Erythroblast (primary cell): ENCODE results near the gene MAB21L2.

Experiments used
- DNase-seq, 2 experiments: peaks; one replicate each; lab custom pipeline; 2025; lab: John Stamatoyannopoulos, UW
- GATA1 ChIP-seq: IDR thresholded peaks from 2 replicates; pipeline ENCODE4 v1.6.1; 2011; ENCODE audit warnings: low read depth, mild to moderate bottlenecking, control low read depth, low read length, moderate library complexity
- POLR2A ChIP-seq: IDR thresholded peaks from 2 replicates; pipeline ENCODE4 v1.6.1; 2011; ENCODE audit warnings: mild to moderate bottlenecking, low read length

MAB21L2 gene

DNA sequence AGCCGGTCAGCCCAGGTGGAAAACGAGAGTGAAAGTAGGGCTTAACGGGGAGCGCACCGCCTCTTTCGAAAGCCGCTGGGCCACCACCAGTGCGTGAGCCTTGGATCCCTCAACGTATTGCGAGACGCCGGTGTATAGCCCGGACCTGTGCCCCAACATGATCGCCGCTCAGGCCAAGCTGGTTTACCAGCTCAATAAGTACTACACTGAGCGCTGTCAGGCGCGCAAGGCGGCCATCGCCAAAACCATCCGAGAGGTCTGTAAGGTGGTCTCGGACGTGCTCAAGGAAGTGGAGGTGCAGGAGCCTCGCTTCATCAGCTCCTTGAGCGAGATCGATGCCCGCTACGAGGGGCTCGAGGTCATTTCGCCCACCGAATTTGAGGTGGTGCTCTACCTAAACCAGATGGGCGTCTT is 929 bp downstream of the MAB21L2 start:
- DNase-seq = no peak
- TF ChIP-seq GATA1 (no peak), POLR2A (no peak)

DNA sequence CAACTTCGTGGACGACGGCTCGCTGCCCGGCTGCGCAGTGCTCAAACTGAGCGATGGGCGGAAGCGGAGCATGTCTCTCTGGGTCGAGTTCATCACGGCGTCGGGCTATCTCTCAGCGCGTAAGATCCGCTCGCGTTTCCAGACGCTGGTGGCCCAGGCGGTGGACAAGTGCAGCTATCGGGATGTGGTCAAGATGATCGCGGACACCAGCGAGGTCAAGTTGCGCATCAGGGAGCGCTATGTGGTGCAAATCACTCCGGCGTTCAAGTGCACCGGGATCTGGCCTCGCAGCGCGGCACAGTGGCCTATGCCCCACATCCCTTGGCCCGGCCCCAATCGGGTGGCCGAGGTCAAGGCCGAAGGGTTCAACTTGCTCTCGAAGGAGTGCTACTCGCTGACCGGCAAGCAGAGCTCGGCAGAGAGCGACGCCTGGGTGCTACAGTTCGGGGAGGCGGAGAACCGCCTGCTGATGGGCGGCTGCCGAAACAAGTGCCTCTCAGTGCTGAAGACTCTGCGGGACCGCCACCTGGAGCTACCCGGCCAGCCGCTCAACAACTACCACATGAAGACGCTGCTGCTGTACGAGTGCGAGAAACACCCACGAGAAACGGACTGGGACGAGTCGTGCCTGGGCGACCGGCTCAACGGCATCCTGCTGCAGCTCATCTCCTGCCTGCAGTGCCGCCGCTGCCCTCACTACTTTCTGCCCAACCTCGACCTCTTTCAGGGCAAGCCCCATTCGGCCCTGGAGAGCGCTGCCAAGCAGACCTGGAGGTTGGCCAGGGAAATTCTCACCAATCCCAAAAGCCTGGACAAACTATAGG is 1.5 kb downstream of the MAB21L2 start:
- DNase-seq = no peak
- no peak for TF ChIP-seq GATA1
- TF ChIP-seq POLR2A = no peak

DNA sequence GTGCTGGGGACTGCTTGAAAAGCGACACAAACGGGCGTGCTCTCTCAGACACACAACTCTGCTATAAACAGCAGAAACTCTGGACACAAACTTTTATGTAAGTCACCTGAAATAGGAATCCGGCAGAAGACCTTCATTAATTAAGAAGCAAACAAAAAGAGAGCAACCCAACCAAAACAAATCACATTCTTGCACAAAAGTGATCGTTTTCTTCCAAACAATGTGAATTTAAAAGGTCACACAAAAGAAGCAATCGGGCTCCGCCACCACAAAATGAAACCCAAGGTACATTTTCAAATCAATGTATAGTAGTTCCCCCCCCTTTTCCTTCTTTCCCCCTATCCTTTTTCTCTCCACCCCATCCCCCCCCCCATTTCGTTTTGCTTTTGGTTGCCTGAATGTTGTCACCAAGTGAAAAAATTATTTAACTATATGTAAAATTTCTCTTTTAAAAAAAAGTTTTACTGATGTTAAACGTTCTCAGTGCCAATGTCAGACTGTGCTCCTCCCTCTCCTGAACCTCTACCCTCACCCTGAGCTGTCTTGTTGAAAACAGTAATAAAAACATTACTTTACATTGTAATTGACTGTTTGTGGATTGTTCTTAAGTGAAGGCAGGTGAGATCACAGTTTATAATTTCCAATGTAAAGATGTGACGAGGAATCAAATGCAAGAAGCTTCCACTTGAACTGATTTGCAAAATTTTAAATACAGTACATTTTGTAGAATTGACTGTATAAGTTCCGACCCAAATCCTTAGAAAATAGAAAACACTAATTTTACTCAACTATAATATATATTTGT is 2.4 kb downstream of the MAB21L2 start:
- TF ChIP-seq GATA1 = no peak
- no peak for TF ChIP-seq POLR2A
- no peak for DNase-seq

DNA sequence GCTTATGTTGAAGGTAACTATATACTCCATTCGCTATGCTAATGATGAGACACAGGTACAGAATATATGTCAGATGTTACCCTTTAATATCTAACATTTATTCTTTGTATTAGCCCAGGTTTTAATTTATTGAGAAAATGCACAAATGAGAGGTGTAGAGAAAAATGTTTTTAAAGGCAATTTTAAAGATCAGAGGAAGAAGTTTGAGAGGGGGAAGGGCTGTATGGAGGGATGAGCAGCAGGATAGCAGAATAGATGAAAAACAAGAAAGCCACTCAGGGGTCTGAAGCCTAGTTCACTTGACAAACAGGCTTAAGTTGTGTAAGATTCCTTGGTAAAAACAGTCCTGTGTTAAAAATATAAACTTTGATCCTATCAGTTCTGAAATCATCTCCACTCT is 3.7 kb downstream of the MAB21L2 start:
- DNase-seq = no peak
- TF ChIP-seq POLR2A = no peak
- TF ChIP-seq GATA1 = no peak

DNA sequence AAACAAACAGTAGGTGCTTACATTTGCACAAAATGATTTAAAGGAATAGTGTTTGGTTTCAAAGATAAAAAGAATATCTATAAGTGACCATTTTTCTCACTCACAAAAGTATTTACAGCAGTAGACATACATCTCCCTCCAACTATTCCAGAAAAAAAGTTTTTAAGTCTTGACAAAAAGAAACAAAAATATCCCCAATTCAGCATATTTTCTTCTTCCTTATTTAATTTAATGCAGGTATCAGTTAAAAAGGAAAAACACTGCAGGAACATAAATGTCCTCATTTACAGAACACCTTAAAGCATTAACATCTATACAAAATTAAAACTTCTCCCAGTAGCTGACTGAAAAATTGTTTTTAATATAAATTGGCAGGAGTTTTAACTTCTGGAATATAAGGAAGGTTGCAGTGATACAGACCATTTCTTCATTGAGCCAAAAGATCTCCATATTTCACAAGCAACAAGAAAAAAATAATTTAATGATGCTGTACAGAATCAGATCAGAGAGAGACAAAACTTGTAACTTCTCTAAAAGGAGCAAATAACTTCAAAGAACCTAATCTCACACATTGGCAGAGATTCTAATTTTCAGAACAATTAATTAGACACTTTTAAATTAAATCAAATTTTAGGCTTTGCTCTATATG is 4.3 kb downstream of the MAB21L2 start:
- no peak for DNase-seq
- TF ChIP-seq POLR2A (no peak), GATA1 (no peak)

DNA sequence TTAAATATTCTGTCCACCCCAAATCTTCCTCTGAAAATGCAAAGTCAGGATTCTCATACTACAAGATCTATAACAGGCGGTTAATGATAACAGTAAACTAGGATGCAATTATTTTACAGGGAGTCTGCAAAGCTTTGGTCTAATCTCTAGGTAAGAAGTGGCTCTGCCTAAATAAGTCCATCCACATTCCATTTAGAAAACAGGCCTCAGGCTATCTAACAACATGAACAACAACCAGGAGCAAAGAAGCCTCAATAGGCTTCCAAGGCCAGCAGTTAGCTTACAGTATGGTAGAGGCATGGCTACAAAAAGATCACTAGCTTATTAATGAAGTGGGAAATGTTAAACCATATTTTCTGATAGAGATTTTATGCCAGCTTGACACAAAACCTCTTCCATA is 6.4 kb downstream of the MAB21L2 start:
- no peak for DNase-seq

DNA sequence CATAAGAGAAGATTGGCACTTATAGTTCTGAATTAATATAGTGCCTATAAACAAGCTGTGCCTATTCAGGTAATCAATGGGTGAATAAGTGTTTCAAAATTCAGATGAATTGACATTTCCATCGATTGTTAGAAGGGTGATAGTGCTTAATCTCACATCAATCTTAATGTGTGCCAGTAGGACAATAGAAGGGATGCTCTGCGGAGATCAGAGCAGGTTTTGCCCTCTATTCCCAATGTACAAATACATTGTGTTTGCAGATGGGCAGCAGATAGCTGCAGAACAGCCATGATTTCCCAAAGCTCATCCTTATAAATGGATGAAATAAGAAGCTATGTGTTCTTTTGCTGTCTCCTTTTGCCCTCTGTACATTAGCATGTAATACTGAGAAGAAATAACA is 7.2 kb downstream of the MAB21L2 start:
- TF ChIP-seq POLR2A = no peak
- DNase-seq = no peak

More for the DNA sequence above, 6.4 kb downstream of the MAB21L2 start:
- TF ChIP-seq POLR2A = no peak
- no peak for TF ChIP-seq GATA1

DNA sequence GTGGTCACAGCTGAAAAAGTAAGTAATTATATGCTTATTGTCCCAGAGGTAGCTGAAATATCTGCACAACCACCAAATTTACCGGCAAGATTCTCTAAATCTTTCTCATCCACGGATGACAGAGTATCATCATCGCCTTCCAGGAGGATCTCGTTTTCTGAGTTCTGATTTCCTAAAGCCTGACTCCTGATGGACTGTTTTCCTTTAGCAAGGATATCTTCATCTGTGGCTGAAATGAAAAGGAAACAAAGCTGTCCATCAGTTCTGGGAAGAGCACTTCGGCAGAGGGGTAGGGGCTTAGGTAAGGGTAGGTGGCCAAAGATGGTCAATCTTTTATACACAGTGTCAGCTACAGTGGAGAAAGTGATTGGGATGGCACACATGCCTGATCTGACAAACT is 8.7 kb downstream of the MAB21L2 start:
- no peak for DNase-seq
- TF ChIP-seq POLR2A (no peak), GATA1 (no peak)

DNA sequence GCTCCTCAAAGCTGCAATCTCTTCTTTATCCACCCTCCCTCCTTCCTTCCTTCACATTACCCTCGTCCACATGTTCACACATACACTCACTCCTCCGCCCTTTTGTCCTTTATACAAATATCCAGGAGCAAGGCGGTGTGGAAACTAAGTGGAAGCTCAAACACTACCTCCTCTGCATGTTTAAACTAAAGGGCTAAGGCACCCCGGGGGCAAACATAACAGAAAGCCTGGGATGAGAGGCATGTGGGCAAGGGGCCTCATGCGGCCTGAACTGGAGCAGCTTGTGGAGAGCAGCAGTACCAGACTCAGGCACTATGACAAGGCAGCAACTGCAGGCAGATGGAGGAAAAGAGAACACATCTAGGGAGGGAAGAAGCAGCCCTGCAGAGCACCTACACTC is 9.5 kb downstream of the MAB21L2 start:
- TF ChIP-seq POLR2A = no peak
- no peak for TF ChIP-seq GATA1
- no peak for DNase-seq

DNA sequence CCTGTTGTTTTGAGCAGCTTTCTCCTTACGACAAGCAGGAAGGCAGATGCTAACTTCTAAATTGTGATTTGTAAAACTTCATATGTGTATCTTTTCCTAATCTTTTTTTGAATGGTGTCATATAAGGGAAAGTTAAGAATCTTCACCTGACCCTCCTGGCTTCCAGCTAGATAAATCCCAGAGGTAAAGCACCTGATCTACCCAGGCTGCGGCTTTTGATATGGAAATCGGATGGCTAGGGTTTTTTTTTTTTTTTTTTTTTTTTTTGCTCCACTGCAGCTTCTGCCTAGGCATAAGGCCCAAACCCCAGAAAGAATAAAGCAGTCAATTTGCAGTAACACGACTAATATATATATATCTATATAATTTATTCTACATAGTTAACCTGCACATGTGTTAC is 10.0 kb downstream of the MAB21L2 start:
- DNase-seq = no peak
- TF ChIP-seq POLR2A = no peak
- no peak for TF ChIP-seq GATA1

DNA sequence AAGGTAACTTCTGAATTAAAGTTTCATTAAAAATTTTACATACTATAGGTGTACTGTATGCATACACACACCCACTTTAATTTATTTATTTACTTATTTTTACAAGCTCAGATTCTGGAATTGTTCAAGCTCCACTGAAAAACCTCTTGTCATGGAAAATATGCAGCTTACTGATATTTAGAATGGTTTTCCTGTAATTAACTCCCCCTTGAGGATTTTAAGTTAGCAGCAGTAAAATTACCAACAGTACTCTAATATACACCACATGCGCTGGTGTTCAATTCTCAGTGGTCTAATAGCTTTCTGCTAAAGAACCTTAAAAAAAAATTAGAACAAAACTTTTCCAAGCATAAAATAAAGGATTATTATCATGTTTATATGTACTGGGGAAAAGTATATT is 12.0 kb downstream of the MAB21L2 start:
- no peak for DNase-seq
- no peak for TF ChIP-seq GATA1
- TF ChIP-seq POLR2A = no peak

DNA sequence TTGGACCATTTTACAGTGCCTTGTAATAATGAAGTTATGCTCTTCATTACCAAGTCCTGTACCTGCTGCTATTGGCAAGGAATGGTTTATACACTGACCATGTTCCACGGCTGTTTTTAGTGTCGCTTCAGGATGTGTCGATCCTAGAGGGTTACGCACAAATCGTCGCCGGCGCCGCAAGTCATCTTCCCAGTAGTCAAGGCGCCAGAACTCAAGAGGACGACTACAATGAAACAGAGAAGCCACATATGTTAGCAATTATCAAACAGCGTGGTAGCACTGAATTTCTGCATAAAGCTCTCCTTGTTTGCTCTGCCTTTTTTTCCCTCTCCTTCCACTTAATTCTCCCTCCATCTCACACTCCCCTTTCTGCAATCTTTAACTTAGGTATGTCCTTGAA is 17.0 kb downstream of the MAB21L2 start:
- no peak for DNase-seq
- TF ChIP-seq GATA1 (no peak), POLR2A (no peak)

DNA sequence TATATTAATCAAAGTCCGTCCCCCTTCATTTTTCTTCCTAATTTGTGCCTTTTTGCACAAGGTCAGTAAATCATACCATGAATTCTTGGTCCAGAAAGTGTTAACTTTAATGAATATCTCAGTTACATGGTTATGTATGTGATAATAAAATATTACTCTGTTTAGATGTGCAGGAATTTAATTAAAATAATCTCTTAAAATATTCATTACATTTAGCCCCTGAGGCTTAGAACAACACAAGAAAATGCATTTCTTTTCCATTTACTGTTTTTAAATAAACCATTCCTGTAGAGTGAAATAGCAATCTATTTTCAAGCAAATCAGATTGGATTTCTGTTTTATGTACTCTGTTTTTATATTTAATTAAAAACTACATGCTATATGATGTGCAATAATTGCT is 17.6 kb downstream of the MAB21L2 start:
- TF ChIP-seq GATA1 = no peak
- TF ChIP-seq POLR2A = no peak
- no peak for DNase-seq

DNA sequence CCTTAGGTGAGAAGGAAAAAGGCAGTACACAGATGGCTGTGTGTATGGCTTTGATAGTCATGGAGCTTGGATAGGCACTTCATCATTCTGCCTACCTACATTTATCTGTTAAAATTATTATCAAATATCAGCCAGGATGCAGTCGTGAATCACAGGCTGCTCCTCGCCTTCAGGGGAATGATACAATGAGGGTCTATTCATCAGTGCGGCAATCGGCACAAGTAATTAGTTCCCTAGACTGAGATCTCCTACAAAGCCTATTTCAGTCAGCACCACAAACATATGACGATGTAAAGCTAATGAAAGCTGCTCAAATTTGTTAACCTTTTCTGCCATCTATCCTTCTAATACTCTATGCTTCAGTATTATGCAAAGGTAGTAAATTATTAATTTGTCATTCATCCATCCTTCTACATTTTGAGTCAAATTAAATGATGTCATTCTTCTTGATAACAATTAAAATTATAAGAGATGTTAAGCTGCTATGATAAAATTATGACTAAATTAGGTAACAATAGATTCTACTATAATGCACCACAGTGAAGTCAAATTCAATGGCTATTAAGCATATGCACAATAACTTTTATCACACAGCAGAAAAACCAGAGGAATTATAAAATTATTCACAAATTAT is 19.0 kb downstream of the MAB21L2 start:
- TF ChIP-seq POLR2A = no peak
- TF ChIP-seq GATA1 = no peak

More for the DNA sequence above, 19.0 kb downstream of the MAB21L2 start:
- DNase-seq = no peak
